ENCODE measurements around the gene NCOA6. TPM values are rescaled to one million over a fixed set of nuclear protein-coding genes. Genes with fewer than 3 reads are reported as not detected.

The NCOA6 gene
- total RNA-seq, 2 experiments from 2014 or later, result 8.8 to 24.4 TPM

DNA sequence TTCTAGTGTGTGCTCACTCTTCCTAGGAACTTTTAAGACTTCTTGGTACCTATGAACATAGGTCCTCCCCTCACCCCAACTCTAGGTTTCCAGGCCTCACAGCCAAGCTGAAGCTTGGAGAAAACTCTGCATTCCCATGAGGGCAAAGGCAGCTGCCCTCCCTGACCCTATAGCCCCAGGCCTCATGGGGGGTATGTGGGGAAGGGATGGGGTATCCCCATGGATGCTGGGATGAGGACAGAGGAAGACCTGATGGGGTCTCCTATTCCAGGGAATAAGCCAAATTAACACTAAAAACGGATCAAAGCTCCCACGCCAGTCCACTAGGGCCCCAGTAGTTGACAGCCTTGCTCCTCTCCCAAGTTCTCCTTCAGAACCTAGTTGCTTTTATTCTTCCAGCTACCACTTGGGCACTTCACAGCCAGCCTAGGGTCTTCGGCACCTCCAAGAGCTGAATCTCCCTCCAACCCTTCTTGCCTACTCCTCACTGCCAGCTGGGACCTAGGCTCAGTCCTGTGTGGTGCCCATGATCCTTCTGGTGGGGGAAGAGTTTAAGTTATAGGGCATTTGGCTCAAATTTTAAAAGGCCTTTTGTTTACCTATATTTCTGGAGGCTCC lies 113.5 kb downstream of the NCOA6 start:
- ChIA-PET CTCF (ENCODE audit: unreplicated experiment) (no interaction called here), POLR2A (no interaction called here)
- no peak overlapping the region for H3K27ac ChIP-seq (ENCODE audit: low read depth, low read length, poor library complexity, severe bottlenecking)
- no peaks in the 10 kb centered on the region for H3K9me2 ChIP-seq (ENCODE audit: insufficient read depth, low read length)
- intact Hi-C loops (cut with micrococcal nuclease; ENCODE audit: unreplicated experiment), result no loop called here
- no peaks in the 10 kb centered on the region for H3K9me3 ChIP-seq (ENCODE audit: low read length)
- peaks cover 6% of the 10 kb centered on the region for H3K4me1 ChIP-seq (ENCODE audit: insufficient read depth, low read length, poor library complexity, severe bottlenecking)
- TF ChIP-seq EZH2phosphoT487 (IDR thresholded peaks at IDR 0.05; ENCODE audit: borderline replicate concordance, low read depth, low read length), result no peak
- TF ChIP-seq, protein P1, sequence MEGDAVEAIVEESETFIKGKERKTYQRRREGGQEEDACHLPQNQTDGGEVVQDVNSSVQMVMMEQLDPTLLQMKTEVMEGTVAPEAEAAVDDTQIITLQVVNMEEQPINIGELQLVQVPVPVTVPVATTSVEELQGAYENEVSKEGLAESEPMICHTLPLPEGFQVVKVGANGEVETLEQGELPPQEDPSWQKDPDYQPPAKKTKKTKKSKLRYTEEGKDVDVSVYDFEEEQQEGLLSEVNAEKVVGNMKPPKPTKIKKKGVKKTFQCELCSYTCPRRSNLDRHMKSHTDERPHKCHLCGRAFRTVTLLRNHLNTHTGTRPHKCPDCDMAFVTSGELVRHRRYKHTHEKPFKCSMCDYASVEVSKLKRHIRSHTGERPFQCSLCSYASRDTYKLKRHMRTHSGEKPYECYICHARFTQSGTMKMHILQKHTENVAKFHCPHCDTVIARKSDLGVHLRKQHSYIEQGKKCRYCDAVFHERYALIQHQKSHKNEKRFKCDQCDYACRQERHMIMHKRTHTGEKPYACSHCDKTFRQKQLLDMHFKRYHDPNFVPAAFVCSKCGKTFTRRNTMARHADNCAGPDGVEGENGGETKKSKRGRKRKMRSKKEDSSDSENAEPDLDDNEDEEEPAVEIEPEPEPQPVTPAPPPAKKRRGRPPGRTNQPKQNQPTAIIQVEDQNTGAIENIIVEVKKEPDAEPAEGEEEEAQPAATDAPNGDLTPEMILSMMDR (conservative IDR thresholded peaks at IDR 0.05; ENCODE audit: low read length), result no peak
- H3K4me3 ChIP-seq (ENCODE audit: low read depth, low read length, poor library complexity, severe bottlenecking), result no peak overlapping the region
- no TSS peak for BruUV-seq (replicated peaks)
- H3K4me2 ChIP-seq (ENCODE audit: low read length), result no peak overlapping the region
- H4K20me1 ChIP-seq (ENCODE audit: insufficient read depth, low read length), result no peaks in the 10 kb centered on the region
- H3K79me2 ChIP-seq (ENCODE audit: insufficient read depth, low read depth, low read length), result no peaks in the 10 kb centered on the region
- H2AFZ ChIP-seq (ENCODE audit: low read length), result no peak overlapping the region
- DNase-seq (ENCODE audit: low spot score), result no peak
- no peaks in the 10 kb centered on the region for H3K36me3 ChIP-seq (ENCODE audit: insufficient read depth, low read length)

DNA sequence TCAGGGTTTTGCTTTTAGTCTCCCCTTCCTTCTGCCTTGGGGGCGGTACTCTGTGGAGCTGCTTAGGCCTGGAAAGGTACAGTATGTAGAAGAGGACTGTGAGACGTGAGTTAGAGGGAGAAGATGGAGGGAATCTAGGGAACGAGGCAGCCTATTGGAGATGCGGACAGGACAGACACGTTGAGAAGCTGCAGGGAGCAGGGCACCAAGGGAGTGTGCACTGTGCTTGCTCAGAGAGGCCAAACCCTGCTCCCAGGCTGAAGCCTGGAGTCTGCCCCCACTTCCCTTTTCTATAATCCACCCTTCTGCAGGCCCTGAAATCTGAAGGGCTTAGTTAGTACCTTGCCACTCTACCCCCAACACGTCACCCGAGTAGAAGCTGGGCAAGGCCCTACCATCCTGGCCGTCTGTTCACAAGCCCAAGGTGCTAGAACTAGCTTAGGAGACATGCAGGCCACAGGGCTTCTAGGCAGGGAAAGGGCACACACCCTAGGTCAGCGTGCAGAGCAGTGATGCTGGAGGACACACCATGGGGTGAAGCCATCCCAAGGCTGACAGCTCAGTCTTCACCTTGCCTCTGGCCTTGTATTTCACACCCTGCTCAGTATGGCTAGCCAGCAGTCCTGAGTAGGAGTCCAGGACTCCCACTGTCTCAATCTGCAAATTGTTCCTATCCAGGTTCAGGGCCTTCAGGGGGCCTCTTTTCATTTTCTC lies 114.4 kb downstream of the NCOA6 start:
- TF ChIP-seq EZH2phosphoT487 (IDR thresholded peaks at IDR 0.05; ENCODE audit: borderline replicate concordance, low read depth, low read length), result no peak
- TF ChIP-seq, protein P1 (conservative IDR thresholded peaks at IDR 0.05; ENCODE audit: low read length), result no peak
- BruUV-seq (replicated peaks), result no TSS peak
- no peak overlapping the region for H2AFZ ChIP-seq (ENCODE audit: low read length)
- no peak overlapping the region for H3K4me3 ChIP-seq (ENCODE audit: low read depth, low read length, poor library complexity, severe bottlenecking)
- no peak overlapping the region for H3K4me2 ChIP-seq (ENCODE audit: low read length)
- intact Hi-C loops (cut with micrococcal nuclease; ENCODE audit: unreplicated experiment), result no loop called here
- no peak overlapping the region for H3K27ac ChIP-seq (ENCODE audit: low read depth, low read length, poor library complexity, severe bottlenecking)
- H3K9me3 ChIP-seq (ENCODE audit: low read length), result no peaks in the 10 kb centered on the region
- POLR2A ChIA-PET, result no interaction called here
- no peaks in the 10 kb centered on the region for H3K79me2 ChIP-seq (ENCODE audit: insufficient read depth, low read depth, low read length)
- CTCF ChIA-PET (ENCODE audit: unreplicated experiment), result no interaction called here
- H3K9me2 ChIP-seq (ENCODE audit: insufficient read depth, low read length), result no peaks in the 10 kb centered on the region
- no peaks in the 10 kb centered on the region for H3K36me3 ChIP-seq (ENCODE audit: insufficient read depth, low read length)
- no peaks in the 10 kb centered on the region for H4K20me1 ChIP-seq (ENCODE audit: insufficient read depth, low read length)
- DNase-seq (ENCODE audit: low spot score), result no peak
- H3K4me1 ChIP-seq (ENCODE audit: insufficient read depth, low read length, poor library complexity, severe bottlenecking), result peaks cover 6% of the 10 kb centered on the region

- POLR2A ChIA-PET, result no interaction called here
- H3K9me3 ChIP-seq (ENCODE audit: low read length), result no peaks in the 10 kb centered on the region
- no peak overlapping the region for H3K27ac ChIP-seq (ENCODE audit: low read depth, low read length, poor library complexity, severe bottlenecking)
- no peak overlapping the region for H2AFZ ChIP-seq (ENCODE audit: low read length)
- H4K20me1 ChIP-seq (ENCODE audit: insufficient read depth, low read length), result no peaks in the 10 kb centered on the region
- BruUV-seq (replicated peaks), result no TSS peak
- CTCF ChIA-PET (ENCODE audit: unreplicated experiment), result no interaction called here
- peaks cover 9% of the 10 kb centered on the region for H3K4me1 ChIP-seq (ENCODE audit: insufficient read depth, low read length, poor library complexity, severe bottlenecking)
- intact Hi-C loops (cut with micrococcal nuclease; ENCODE audit: unreplicated experiment), result no loop called here
- DNase-seq (ENCODE audit: low spot score), result no peak
- H3K9me2 ChIP-seq (ENCODE audit: insufficient read depth, low read length), result no peaks in the 10 kb centered on the region
- peak overlapping the region; percentile 85; the same call in 1 of the 2 replicates for H3K4me2 ChIP-seq (ENCODE audit: low read length)
- no peaks in the 10 kb centered on the region for H3K79me2 ChIP-seq (ENCODE audit: insufficient read depth, low read depth, low read length)
- H3K36me3 ChIP-seq (ENCODE audit: insufficient read depth, low read length), result no peaks in the 10 kb centered on the region
- TF ChIP-seq, protein P1 (conservative IDR thresholded peaks at IDR 0.05; ENCODE audit: low read length), result no peak
- TF ChIP-seq EZH2phosphoT487 (IDR thresholded peaks at IDR 0.05; ENCODE audit: borderline replicate concordance, low read depth, low read length), result no peak
- no peak overlapping the region for H3K4me3 ChIP-seq (ENCODE audit: low read depth, low read length, poor library complexity, severe bottlenecking)
Measured at GRCh38 chr20:34710568-34710839, 114.9 kb downstream of the NCOA6 start.

Data from OCI-LY7 (cell line).